ENCODE measurements around the gene MN1.

MN1 gene

DNA sequence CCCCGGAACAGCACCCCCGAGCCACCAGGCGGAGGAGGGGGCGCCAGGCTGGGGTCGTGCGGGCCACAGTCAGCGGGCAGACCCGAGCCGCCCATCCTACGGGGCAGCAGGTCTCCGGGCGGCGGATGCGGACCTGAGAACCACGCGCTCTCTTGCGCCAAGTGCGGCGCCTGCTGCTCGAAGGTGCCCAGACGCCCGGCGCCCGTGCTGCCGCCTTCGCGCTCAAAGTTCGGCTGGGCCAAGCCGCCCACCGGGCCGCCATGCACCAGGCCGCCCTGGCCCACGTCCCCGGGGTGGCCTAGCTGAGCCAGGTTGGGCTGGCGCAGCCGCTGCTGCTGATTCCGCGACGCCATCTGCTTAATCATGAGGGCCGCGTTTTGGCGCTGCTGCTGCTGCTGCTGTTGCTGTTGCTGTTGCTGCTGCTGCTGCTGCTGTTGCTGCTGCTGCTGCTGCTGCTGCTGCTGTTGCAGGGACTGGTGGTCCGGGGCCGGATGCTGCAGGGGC is 3.0 kb downstream of the MN1 start:
- DNase-seq = no peak

DNA sequence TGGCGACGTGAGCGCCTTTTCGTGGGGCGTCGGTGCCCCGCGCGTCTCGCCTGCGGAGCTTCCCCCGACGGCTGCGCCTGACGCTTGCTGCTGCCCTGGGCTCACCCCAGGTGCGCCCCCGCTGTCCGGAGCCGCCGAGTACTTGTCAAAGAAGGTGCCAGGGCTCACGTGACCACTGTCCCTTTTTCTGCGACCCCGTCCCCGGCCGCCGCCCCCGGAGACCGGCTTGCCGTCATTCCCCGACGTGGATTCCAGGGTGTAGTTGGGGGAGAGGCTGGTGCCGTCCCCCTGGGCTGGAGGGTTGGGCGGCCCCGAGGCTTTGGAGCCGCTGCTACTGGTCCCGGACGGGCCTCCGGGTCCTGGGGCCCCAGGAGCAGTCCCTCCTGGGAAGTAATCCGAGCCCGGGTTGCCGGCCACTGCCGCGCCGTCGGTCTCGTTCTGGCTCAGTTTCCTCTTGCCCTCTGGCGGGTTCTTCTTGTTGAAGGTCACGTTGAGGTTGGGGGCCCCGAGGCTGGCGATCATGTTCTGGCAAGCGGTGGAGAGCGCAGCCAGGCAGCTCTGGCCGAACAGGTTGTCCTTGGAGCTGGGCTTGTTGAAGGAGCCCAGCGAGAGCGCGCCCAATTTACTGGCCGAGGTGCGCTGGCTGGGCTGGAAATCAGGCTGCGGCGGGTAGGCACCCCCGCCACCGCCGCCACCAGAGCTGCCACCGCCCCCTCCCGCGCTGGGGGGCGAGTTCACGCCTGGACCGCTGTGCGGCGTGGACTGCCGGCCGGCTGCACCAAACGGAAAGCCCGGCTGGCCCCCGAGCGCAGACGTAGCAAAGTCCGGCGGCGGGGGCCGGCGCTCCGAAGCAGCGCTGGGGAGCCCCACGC is 3.8 kb downstream of the MN1 start:
- no peak for DNase-seq

DNA sequence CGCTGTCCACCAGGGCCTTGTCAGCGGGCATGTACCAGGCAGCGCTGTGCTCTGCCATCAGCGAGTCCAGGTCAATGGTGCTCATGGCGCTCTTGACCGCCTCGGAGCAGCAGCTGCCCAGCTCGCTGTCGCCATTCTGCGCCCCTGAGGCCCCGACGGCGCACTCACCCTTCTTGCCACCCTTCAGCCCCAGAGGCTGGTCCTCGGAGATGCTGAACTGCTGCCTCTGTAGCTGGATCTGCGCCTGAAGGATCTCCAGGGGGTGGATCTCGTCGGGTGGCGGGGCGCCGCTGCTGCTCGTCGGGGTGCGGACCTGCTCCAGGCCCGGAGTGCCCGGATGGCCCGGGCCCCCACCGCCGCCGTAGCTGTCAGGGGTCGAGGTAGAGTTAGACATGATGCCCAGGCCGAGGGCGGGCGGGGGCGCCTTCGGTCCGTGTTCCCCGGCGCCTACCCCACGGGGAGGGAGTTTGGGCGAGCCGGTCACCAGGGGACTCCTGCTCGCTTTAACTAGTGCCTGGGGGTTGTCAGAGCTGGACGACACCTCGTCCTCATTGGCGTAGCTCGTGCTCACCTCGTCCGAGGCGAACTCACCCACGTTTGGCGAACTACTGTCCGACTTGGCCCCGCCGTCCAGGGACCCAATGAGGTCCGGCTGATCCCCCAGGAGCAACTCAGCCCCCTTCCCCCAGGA is 4.6 kb downstream of the MN1 start:
- DNase-seq = no peak

- DNase-seq = no peak
Observed at GRCh38 chr22:27795696-27796517, 5.6 kb downstream of the MN1 start.

DNA sequence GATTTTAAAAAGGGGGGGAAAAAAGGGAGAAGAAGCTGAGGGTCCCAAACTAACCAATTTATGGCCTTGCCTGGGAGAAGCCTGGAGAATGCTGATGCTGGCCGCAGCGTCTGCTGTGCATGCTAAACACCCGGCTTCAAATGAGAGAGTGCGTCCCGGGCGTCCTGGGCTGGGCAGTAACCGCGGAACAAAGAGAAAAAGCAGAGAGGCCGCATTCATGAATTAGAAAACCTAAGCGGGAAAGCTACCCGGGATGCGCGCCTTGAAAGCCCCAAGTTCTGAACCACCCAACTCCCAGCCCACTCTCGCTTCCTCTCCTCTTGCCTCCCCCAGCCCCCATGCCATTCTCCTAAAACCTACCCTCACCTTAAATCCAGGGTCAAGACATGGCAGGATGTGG is 6.5 kb downstream of the MN1 start:
- no peak for DNase-seq

- DNase-seq = no peak
Observed at GRCh38 chr22:27794226-27794625, 7.3 kb downstream of the MN1 start.

- no peak for DNase-seq
Observed at GRCh38 chr22:27793576-27793975, 8.0 kb downstream of the MN1 start.

- DNase-seq = no peak
Observed at GRCh38 chr22:27792452-27793161, 8.9 kb downstream of the MN1 start.

DNA sequence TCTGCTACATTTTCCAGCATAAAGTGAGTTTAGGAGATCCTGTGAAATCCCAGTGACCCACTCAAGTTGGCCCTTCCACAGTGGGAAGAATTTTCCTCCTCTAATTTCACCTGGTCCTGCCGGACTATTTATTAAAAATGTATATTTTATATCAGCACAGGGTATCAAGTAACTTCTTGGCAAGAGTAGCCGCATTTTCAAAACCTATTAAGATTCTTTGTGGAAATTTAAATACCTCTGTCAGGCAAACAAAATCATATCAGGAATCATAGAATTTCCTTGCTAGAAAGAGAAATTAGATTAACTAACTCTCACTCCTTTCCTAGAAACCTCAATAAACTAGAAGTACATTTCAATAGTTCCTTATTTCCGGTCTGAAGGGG is 9.7 kb downstream of the MN1 start:
- no peak for DNase-seq

GRCh38 chr22:27791159-27791858 is 10.2 kb downstream of the MN1 start:
- DNase-seq = no peak

DNA sequence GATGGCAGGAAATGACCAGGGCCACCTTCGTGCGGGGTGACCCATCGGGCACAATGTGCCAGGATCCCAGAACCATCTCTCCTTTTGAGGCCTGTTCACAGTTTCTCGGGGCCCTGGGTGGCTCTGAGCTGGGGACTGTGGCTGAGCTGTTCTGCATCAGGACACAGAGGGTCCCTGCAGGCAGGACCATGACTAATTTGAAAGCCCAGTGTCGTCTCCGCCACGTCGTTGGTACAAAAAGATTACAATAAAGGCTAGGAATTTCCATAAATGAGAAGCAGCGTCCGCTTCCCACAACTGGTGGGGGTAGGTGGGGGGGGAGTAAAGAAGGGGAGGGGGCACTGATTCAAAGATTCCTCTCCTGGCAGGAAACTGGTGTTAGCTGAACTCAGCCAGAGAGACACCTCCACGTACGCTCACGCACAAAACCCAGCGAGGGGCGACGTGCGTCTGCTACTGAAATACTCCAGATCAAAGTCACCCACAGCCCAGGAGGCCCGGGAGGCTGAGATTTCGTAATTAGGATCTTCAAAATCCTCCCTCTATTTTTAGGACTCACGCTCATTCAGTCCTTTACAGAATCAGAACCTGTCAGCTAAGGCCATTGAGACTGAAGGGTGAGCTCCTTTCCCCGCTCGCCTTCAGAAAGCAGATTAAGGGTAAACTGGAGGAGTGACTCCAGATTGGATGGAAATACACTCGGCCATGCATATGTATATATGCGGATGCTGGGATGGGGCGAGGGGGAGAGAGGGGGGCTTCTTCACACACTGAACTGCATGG is 11.0 kb downstream of the MN1 start:
- DNase-seq = no peak

DNA sequence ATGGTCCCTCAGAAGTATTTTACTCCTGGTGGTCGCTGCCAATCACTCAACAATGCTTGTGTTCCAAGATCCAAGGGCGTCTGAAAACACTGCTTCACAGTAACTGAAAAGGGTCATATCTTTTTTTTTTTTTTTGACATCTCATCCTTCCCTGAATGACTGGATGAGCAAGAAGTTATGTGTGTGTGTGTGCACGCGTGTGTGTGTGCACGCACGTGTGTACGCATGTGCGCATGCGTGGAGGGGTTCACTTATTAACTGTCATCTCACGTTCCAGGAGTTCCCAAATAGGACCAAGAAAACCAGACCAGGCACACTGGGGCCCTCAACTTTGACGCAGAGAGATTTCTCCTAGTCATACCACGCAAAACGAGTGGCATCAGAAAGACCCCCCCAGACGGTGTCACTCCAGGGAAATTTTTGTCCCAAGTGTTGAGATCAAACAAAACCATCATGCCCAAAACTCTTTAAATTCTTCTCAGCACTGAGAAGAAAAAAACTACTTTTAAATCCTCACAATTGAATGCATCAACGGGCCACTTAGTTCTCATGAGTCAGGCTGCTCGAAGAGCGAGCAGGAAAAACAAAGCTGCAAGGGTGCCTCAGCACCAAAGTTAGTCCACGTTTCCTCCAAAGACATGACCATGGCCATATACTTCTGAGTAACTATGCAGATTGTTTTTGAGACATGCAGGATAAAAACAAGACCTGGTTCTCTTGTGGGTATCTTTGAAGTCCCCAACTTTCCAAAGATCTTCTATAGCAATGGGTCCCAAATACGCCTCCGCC is 12.9 kb downstream of the MN1 start:
- DNase-seq = no peak

- no peak for DNase-seq
Observed at GRCh38 chr22:27786965-27787364, 14.6 kb downstream of the MN1 start.

- no peak for DNase-seq
Observed at GRCh38 chr22:27786291-27786932, 15.1 kb downstream of the MN1 start.

- no peak for DNase-seq
Observed at GRCh38 chr22:27785831-27786230, 15.7 kb downstream of the MN1 start.

GRCh38 chr22:27784120-27784475 is 17.5 kb downstream of the MN1 start:
- no peak for DNase-seq

GRCh38 chr22:27783436-27784119 is 18.0 kb downstream of the MN1 start:
- DNase-seq = no peak

DNA sequence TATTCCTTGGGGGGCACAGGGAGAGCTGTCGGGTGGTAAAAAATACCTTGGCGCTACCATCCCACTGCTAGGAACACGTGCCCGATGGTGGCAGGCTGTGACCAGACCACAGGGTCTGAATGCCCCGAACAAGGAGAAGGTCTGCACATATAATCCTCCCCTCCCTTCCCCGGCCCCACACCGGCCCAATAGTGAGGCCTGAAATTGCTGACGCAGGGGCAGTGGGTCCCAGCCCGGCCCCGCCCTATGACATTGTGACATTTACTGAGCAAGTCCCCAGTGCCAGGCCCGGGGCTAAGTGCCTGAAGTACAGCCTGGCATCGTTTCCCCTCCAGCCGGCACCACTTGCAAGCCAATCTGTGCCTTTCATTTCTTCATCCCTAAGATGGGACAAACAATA is 19.5 kb downstream of the MN1 start:
- no peak for DNase-seq

DNA sequence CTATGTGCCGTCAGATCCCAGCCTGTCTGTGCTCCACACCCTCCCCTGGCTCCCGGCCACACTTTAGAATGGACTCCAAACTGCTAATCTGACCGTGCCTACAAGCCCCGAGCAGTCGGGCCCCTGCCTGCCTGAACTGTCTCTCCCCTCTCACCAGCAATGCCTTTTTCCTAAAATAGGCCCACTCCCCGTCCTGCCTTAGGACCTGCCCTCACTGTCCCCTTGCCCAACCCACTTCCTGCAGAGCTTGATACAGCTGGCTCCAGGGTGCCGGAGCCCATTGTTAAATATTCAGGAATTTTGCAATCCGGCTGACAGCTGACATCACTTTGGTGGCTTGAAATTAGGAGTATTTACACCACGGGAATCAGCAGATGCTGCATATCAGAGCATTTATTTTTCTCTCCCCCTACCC is 21.4 kb downstream of the MN1 start:
- DNase-seq = no peak

Measured in NCI-H510A treated with DMSO at 0.1 percent for 48 hours (cell line).